Trophoblast cell (in vitro differentiated cells and primary cell): ENCODE results near the gene WDR26.
"Not testable (repeated sequence)": the region's sequence is repeated elsewhere in the genome, so short reads cannot be mapped to it uniquely, and the experiment has no call there.

ENCODE experiments used
- DNase-seq, 2 donors: peaks; one replicate each; pipeline ENCODE4 v3.0.0-alpha.2; 2016
- H2AFZ ChIP-seq: 2 replicates; pipeline ENCODE4 v1.6.1; 2013; ENCODE audit warnings: low read length, moderate library complexity, mild to moderate bottlenecking; ENCODE audit not compliant: insufficient read depth, poor library complexity
- H2AK5ac ChIP-seq: 2 replicates; pipeline ENCODE4 v1.6.1; 2013; ENCODE audit warnings: mild to moderate bottlenecking, low read length
- H2BK120ac ChIP-seq: 2 replicates; pipeline ENCODE4 v1.6.1; 2013; ENCODE audit warnings: low read length, mild to moderate bottlenecking, moderate library complexity; ENCODE audit not compliant: insufficient read depth, poor library complexity
- H2BK12ac ChIP-seq: 2 replicates; pipeline ENCODE4 v1.6.1; 2013; ENCODE audit warnings: mild to moderate bottlenecking, low read length, moderate library complexity
- H2BK5ac ChIP-seq: 2 replicates; pipeline ENCODE4 v1.6.1; 2013; ENCODE audit warnings: low read length, low read depth, moderate library complexity, mild to moderate bottlenecking; ENCODE audit not compliant: poor library complexity
- H3K14ac ChIP-seq: 2 replicates; pipeline ENCODE4 v1.6.1; 2013; ENCODE audit warnings: mild to moderate bottlenecking, low read length
- H3K18ac ChIP-seq: 2 replicates; pipeline ENCODE4 v1.6.1; 2013; ENCODE audit warnings: mild to moderate bottlenecking, low read length
- H3K23ac ChIP-seq: 2 replicates; pipeline ENCODE4 v1.6.1; 2013; ENCODE audit warnings: low read length
- H3K27ac ChIP-seq: 2 replicates; pipeline ENCODE4 v1.5.1; 2013; ENCODE audit warnings: low read depth, mild to moderate bottlenecking, inconsistent platforms, low read length, moderate library complexity
- H3K27me3 ChIP-seq: 2 replicates; pipeline ENCODE4 v1.6.1; 2013; ENCODE audit warnings: inconsistent platforms, mild to moderate bottlenecking, low read length, moderate library complexity; ENCODE audit not compliant: insufficient read depth
- H3K36me3 ChIP-seq, 2 experiments: 1 replicate in 1 of 2; 2 replicates in 1 of 2; pipeline ENCODE4 v1.6.1; 2013; ENCODE audit warnings: low read length in 2 of 2, mild to moderate bottlenecking in 2 of 2, moderate library complexity in 1 of 2; ENCODE audit not compliant: insufficient read depth in 2 of 2, control insufficient read depth in 1 of 2
- H3K4ac ChIP-seq: 2 replicates; pipeline ENCODE4 v1.6.1; 2013; ENCODE audit warnings: low read depth, mild to moderate bottlenecking, low read length, moderate library complexity
- H3K4me1 ChIP-seq, 2 experiments: 1 replicate in 1 of 2; 2 replicates in 1 of 2; pipeline ENCODE4 v1.6.1; 2013; ENCODE audit warnings: low read length in 2 of 2, mild to moderate bottlenecking in 2 of 2, moderate library complexity in 1 of 2; ENCODE audit not compliant: insufficient read depth in 2 of 2, control insufficient read depth in 1 of 2
- H3K4me2 ChIP-seq: 2 replicates; pipeline ENCODE4 v1.6.1; 2013; ENCODE audit warnings: inconsistent platforms, mild to moderate bottlenecking, low read length, moderate library complexity
- H3K4me3 ChIP-seq: 2 replicates; pipeline ENCODE4 v1.5.1; 2013; ENCODE audit warnings: mild to moderate bottlenecking, low read depth, low read length, inconsistent platforms
- H3K79me1 ChIP-seq: one replicate; pipeline ENCODE4 v1.6.1; 2013; ENCODE audit warnings: low read length
- H3K79me2 ChIP-seq: 2 replicates; pipeline ENCODE4 v1.6.1; 2013; ENCODE audit warnings: low read length, mild to moderate bottlenecking; ENCODE audit not compliant: control insufficient read depth, insufficient read depth, poor library complexity
- H3K9ac ChIP-seq: 2 replicates; pipeline ENCODE4 v1.6.1; 2013; ENCODE audit warnings: mild to moderate bottlenecking, low read length
- H3K9me3 ChIP-seq: 2 replicates; pipeline ENCODE4 v1.6.1; 2013; ENCODE audit warnings: low read depth, mild to moderate bottlenecking, control low read depth, inconsistent platforms, low read length; ENCODE audit not compliant: insufficient read depth
- H4K12ac ChIP-seq: 2 replicates; pipeline ENCODE4 v1.6.1; 2013; ENCODE audit warnings: low read depth, mild to moderate bottlenecking, low read length, moderate library complexity
- H4K8ac ChIP-seq: 2 replicates; pipeline ENCODE4 v1.6.1; 2013; ENCODE audit warnings: low read depth, mild to moderate bottlenecking, low read length, moderate library complexity
- H4K91ac ChIP-seq: one replicate; pipeline ENCODE4 v1.6.1; 2013; ENCODE audit warnings: low read depth, mild to moderate bottlenecking, low read length, moderate library complexity
- WGBS: extraction: QIAGEN DNeasy Blood & Tissue Kit; methylation state at CpG from one replicate; pipeline ENCODE4 v1.1.7; 2013; ENCODE audit warnings: missing lambda C conversion rate; ENCODE audit not compliant: insufficient read length, insufficient coverage; ENCODE audit errors: extremely low coverage; 5-methylcytosine and 5-hydroxymethylcytosine counted together

Gene WDR26

DNA sequence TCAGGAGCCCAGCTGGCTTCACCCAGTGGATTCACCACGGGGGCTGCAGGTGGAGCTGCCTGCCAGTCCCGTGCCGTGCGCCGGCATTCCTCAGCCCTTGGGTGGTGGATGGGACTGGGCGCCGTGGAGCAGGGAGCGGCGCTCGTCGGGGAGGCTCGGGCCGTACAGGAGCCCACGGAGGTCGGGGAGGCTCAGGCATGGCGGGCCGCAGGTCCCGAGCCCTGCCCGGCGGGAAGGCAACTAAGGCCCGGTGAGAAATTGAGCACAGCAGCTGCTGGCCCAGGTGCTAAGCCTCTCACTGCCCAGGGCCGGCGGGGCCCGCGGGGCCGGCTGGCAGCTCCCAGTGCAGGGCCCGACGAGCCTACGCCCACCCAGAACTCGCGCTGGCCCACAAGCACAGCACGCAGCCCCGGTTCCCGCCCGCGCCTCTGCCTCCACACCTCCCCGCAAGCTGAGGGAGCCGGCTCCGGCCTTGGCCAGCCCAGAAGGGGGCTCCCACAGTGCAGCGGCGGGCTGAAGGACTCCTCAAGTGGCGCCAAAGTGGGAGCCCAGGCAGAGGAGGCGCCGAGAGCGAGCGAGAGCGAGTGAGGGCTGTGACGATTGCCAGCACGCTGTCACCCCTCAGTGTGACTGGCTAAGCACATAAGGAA, 82.0 kb downstream of the WDR26 start:
- not testable (repeated sequence) for H2AFZ ChIP-seq, H3K79me1 ChIP-seq, H4K12ac ChIP-seq, H3K14ac ChIP-seq, H2BK5ac ChIP-seq, H2BK12ac ChIP-seq, H2BK120ac ChIP-seq, H3K9ac ChIP-seq, H3K18ac ChIP-seq, H3K4me2 ChIP-seq, H3K27me3 ChIP-seq, H4K91ac ChIP-seq, H3K23ac ChIP-seq, H3K9me3 ChIP-seq, H3K4ac ChIP-seq, H4K8ac ChIP-seq, H3K79me2 ChIP-seq, H2AK5ac ChIP-seq, H3K4me1 ChIP-seq, H3K4me3 ChIP-seq, DNase-seq, H3K27ac ChIP-seq, H3K36me3 ChIP-seq
- no CpG with 5 or more reads among the region's 49 CpGs for WGBS

DNA sequence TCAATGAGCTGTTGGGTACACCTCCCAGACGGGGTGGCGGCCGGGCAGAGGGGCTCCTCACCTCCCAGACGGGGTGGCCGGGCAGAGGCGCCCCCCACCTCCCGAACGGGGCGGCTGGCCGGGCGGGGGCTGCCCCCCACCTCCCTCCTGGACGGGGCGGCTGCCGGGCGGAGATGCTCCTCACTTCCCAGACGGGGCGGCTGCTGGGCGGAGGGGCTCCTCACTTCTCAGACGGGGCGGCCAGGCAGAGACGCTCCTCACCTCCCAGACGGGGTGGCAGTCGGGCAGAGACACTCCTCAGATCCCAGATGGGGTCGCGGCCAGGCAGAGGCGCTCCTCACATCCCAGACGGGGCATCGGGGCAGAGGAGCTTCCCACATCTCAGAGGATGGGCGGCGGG, 84.9 kb downstream of the WDR26 start:
- not testable (repeated sequence) for H4K8ac ChIP-seq, H3K4me1 ChIP-seq, H3K9ac ChIP-seq, H3K4me2 ChIP-seq, H3K36me3 ChIP-seq, H3K79me1 ChIP-seq, H2AK5ac ChIP-seq, H4K12ac ChIP-seq, H3K79me2 ChIP-seq, H3K18ac ChIP-seq, H3K23ac ChIP-seq, H2BK12ac ChIP-seq, H2BK120ac ChIP-seq, H3K14ac ChIP-seq, H3K27me3 ChIP-seq, H4K91ac ChIP-seq, H3K9me3 ChIP-seq, H3K4me3 ChIP-seq, H2BK5ac ChIP-seq, H3K27ac ChIP-seq, H2AFZ ChIP-seq, DNase-seq, H3K4ac ChIP-seq
- WGBS: no CpG with 5 or more reads among the region's 30 CpGs

DNA sequence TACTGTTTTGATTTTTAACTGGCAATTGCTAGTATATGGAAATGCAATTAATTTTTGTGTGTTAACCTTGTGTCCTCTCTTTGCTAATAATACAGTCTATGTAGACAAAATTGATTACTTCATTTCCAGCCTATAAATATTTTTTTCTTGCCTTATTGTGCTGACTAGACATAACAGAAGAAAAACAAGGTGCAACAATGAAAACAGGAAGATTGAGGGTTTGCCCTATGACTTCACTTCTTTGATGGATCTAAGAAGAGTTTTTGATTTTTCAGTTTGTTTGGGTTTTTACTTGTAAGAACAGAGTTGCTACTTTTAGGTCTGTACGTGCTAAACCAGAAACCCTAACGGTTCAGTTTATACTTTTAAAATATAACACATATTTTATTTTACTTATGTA, 86.5 kb downstream of the WDR26 start:
- Histone ChIP-seq H3K79me2 (no peaks in the 10 kb centered on the region), H2BK120ac (no peak overlapping the region), H3K36me3 (no peaks in the 10 kb centered on the region), H2BK12ac (no peak overlapping the region), H4K91ac (no peak overlapping the region), H4K12ac (no peak overlapping the region), H3K23ac (no peak overlapping the region), H2AK5ac (no peak overlapping the region), H3K9me3 (peaks cover 11% of the 10 kb centered on the region), H2AFZ (no peak overlapping the region), H4K8ac (no peak overlapping the region), H3K4me2 (no peak overlapping the region), H3K4me1 (no peaks in the 10 kb centered on the region), H3K9ac (no peak overlapping the region), H3K4ac (no peak overlapping the region), H2BK5ac (no peak overlapping the region), H3K27me3 (no peaks in the 10 kb centered on the region), H3K4me3 (no peak overlapping the region), H3K79me1 (no peaks in the 10 kb centered on the region), H3K14ac (no peak overlapping the region), H3K18ac (no peak overlapping the region), H3K27ac (no peak overlapping the region)
- no peak for DNase-seq
- WGBS: no CpG with 5 or more reads among the region's 2 CpGs

DNA sequence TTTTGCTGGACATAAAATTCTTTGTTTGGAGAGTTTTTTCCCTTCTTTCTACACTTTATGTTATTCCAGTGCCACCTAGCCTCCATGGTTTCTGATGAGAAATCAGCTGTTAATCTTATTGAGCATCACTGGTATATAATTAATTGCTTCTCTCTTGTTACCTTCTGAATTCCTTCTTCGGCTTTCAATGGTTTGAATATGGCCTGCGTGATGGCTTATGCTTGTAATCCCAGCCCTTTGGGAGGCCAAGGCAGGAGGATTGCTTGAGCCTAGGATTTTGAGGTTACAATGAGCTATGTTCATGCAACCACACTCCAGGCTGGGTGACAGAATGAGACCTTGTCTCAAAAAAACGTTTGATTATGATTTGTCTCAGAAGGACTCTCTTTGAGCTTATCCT, 90.9 kb downstream of the WDR26 start:
- no peak overlapping the region for H3K4ac ChIP-seq
- peaks cover 6% of the 10 kb centered on the region for H3K9me3 ChIP-seq

More for the DNA sequence above, 90.9 kb downstream of the WDR26 start:
- Histone ChIP-seq H3K36me3 (no peaks in the 10 kb centered on the region), H3K27ac (no peak overlapping the region), H4K91ac (no peak overlapping the region), H2AFZ (no peak overlapping the region), H3K79me1 (peaks cover 3% of the 10 kb centered on the region), H3K4me2 (no peak overlapping the region), H3K4me3 (no peak overlapping the region), H3K14ac (no peak overlapping the region), H3K4me1 (peaks cover 3 to 5% of the 10 kb centered on the region in 2 experiments), H4K8ac (no peak overlapping the region), H3K27me3 (no peaks in the 10 kb centered on the region), H2BK12ac (no peak overlapping the region), H2AK5ac (no peak overlapping the region), H4K12ac (no peak overlapping the region), H2BK5ac (no peak overlapping the region), H3K79me2 (no peaks in the 10 kb centered on the region), H2BK120ac (no peak overlapping the region), H3K18ac (no peak overlapping the region), H3K23ac (no peak overlapping the region), H3K9ac (no peak overlapping the region)
- DNase-seq: no peak
- no CpG with 5 or more reads among the region's 3 CpGs for WGBS
